OCI-LY7 (cell line): ENCODE measurements around the gene KLF12. TPM values are rescaled to one million over a fixed set of nuclear protein-coding genes. Genes with fewer than 3 reads are reported as not detected.

Source experiments
- BruUV-seq: library from RNA; stranded (reverse); fragments of 400-500 nt; replicated peaks from 2 replicates; lab custom pipeline; 2021; lab: Mats Ljungman, UMichigan
- CTCF ChIA-PET: fragments of 300-600 bp; sonication (Branson Sonifier 250); formaldehyde crosslinking; loops from one replicate; lab custom pipeline; 2022; ENCODE audit warnings: antibody characterized with exemption; ENCODE audit not compliant: unreplicated experiment; lab: Charles Lee
- POLR2A ChIA-PET: fragments of 300-600 bp; sonication (Branson Sonifier 250); formaldehyde crosslinking; loops from one replicate; lab custom pipeline; 2022; ENCODE audit warnings: antibody characterized with exemption; lab: Charles Lee
- DNase-seq: peaks from one replicate; pipeline ENCODE4 v3.0.0-alpha.2; 2015; ENCODE audit warnings: low spot score
- H2AFZ ChIP-seq: fragments of 200-600 bp; sonication (generic), shearing (Covaris generic); 2 replicates; pipeline ENCODE4 v1.6.1; 2014; ENCODE audit warnings: mild to moderate bottlenecking, antibody characterized with exemption, low read length, moderate library complexity
- H3K27ac ChIP-seq: fragments of 200-600 bp; sonication (generic); 2 replicates; pipeline ENCODE4 v1.5.1; 2014; ENCODE audit warnings: mixed run types, low read depth, mild to moderate bottlenecking, moderate library complexity, low read length, inconsistent platforms; ENCODE audit not compliant: poor library complexity, severe bottlenecking
- H3K36me3 ChIP-seq: fragments of 200-600 bp; sonication (generic); 2 replicates; pipeline ENCODE4 v1.6.1; 2014; ENCODE audit warnings: mild to moderate bottlenecking, antibody characterized with exemption, low read length, moderate library complexity, mixed read lengths; ENCODE audit not compliant: insufficient read depth
- H3K4me1 ChIP-seq: fragments of 200-600 bp; sonication (generic); 2 replicates; pipeline ENCODE4 v1.5.1; 2014; ENCODE audit warnings: mild to moderate bottlenecking, low read length; ENCODE audit not compliant: insufficient read depth, poor library complexity, severe bottlenecking
- H3K4me2 ChIP-seq: fragments of 200-600 bp; sonication (generic); 2 replicates; pipeline ENCODE4 v1.6.1; 2014; ENCODE audit warnings: mild to moderate bottlenecking, low read length
- H3K4me3 ChIP-seq: fragments of 200-600 bp; sonication (generic); 2 replicates; pipeline ENCODE4 v1.5.1; 2014; ENCODE audit warnings: mild to moderate bottlenecking, low read depth, low read length; ENCODE audit not compliant: poor library complexity, severe bottlenecking
- H3K79me2 ChIP-seq: fragments of 200-600 bp; sonication (generic); 2 replicates; pipeline ENCODE4 v1.6.1; 2016; ENCODE audit warnings: low read depth, mild to moderate bottlenecking, low read length, moderate library complexity, mixed read lengths; ENCODE audit not compliant: insufficient read depth
- H3K9me2 ChIP-seq: fragments of 200-600 bp; sonication (generic); 2 replicates; pipeline ENCODE4 v1.6.1; 2016; ENCODE audit warnings: mild to moderate bottlenecking, low read length, mixed read lengths; ENCODE audit not compliant: insufficient read depth
- H3K9me3 ChIP-seq: fragments of 200-600 bp; sonication (generic); 2 replicates; pipeline ENCODE4 v1.6.1; 2014; ENCODE audit warnings: mild to moderate bottlenecking, mixed run types, low read length, mixed read lengths
- H4K20me1 ChIP-seq: fragments of 200-600 bp; sonication (generic); 2 replicates; pipeline ENCODE4 v1.6.1; 2014; ENCODE audit warnings: mild to moderate bottlenecking, antibody characterized with exemption, low read length, moderate library complexity, mixed read lengths; ENCODE audit not compliant: insufficient read depth
- CTCF ChIP-seq: fragments of 200-600 bp; sonication (generic); conservative IDR thresholded peaks from 2 replicates; pipeline ENCODE4 v1.5.1; 2014; ENCODE audit warnings: mild to moderate bottlenecking, antibody characterized with exemption, low read length, moderate library complexity, mixed read lengths
- EZH2phosphoT487 ChIP-seq: fragments of 200-600 bp; sonication (generic); IDR thresholded peaks from 2 replicates; pipeline ENCODE4 v1.6.1; 2018; ENCODE audit warnings: low read depth, borderline replicate concordance, mild to moderate bottlenecking, mixed run types, antibody characterized with exemption, low read length, moderate library complexity, mixed read lengths
- intact Hi-C: fragments of 100-400 bp; cut with micrococcal nuclease; formaldehyde crosslinking; loops from one replicate; pipeline ENCODE4 v1.10.0; 2022; ENCODE audit not compliant: unreplicated experiment
- total RNA-seq, 2 experiments: library from RNA; depleted of rRNA in 1 of 2; stranded (reverse); fragments of >200 nt in 1 of 2; shearing (Covaris generic) in 1 of 2; gene quantifications; 2 replicates each; pipeline ENCODE4 v1.2.3, GENCODE V29; 2014 to 2022

The KLF12 gene
- total RNA-seq, 2 experiments from 2014 or later, result 13.3 to 40.1 TPM

DNA sequence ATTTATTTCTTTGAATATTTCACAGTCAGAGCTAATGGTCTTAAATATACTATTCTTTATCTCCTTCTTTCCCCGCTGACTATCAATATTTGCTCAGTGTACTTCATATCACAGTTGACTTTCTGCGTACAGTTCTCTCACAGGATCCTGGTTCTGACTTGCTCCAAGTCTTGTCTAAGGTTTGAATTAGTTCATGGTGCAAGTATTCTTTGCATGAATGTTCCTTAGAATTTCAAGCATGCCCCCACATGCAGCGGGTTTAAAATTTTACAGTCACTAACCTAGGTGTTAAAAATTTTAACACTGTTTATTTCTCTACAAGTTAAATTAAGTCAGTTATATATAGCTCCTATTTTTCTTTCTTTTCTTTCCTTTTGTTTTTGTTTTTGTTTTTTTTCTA is 20.8 kb upstream of the KLF12 start:
- Histone ChIP-seq H3K79me2 (no peaks in the 10 kb centered on the region), H2AFZ (no peak overlapping the region), H3K9me3 (no peaks in the 10 kb centered on the region), H3K27ac (no peak overlapping the region), H3K4me1 (no peaks in the 10 kb centered on the region), H3K36me3 (no peaks in the 10 kb centered on the region), H3K4me2 (no peak overlapping the region), H4K20me1 (no peaks in the 10 kb centered on the region), H3K9me2 (no peaks in the 10 kb centered on the region), H3K4me3 (no peak overlapping the region)
- TF ChIP-seq EZH2phosphoT487, result no peak
- TF ChIP-seq CTCF, result no peak
- no peak for DNase-seq
- BruUV-seq, result no TSS peak
- intact Hi-C loops, result no loop called here
- CTCF ChIA-PET, result no interaction called here
- POLR2A ChIA-PET, result interaction anchor here (0.9 to 3.6 kb wide), 4 partner anchors 13 to 315 kb away, joined by 3 to 18 read pairs (median 3); no protein-coding TSS in a partner anchor

DNA sequence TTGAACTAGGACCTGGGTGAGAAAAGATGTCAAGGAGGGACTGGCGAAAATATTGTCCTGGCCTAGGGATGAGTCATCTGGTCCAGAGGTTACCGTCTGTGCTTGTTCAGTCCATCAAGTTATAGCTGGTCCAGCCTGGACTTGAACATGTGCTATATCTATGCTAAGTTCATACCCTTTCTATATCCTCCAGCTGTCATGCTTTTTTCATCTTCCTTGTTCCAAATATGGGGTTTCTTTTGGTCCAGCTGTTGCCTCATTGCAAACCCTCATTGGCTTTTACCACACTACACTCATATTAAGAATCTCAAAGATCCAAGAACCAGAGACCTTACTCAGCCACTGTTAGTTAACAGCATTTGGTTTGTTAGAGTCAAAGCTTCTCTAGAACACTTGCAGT is 19.1 kb upstream of the KLF12 start:
- H4K20me1 ChIP-seq, result no peaks in the 10 kb centered on the region
- no TSS peak for BruUV-seq
- no peak overlapping the region for H2AFZ ChIP-seq
- H3K4me1 ChIP-seq, result no peaks in the 10 kb centered on the region
- H3K9me3 ChIP-seq, result no peaks in the 10 kb centered on the region
- TF ChIP-seq CTCF (no peak), EZH2phosphoT487 (no peak)
- H3K79me2 ChIP-seq, result no peaks in the 10 kb centered on the region
- no peaks in the 10 kb centered on the region for H3K36me3 ChIP-seq
- POLR2A ChIA-PET, result interaction anchor here (0.7 to 3.6 kb wide), 6 partner anchors 13 to 423 kb away, joined by 3 to 18 read pairs (median 3); no protein-coding TSS in a partner anchor
- H3K4me3 ChIP-seq, result no peak overlapping the region
- H3K4me2 ChIP-seq, result no peak overlapping the region
- no peak overlapping the region for H3K27ac ChIP-seq
- CTCF ChIA-PET, result no interaction called here
- no peak for DNase-seq
- H3K9me2 ChIP-seq, result no peaks in the 10 kb centered on the region
- intact Hi-C loops, result no loop called here

GRCh38 chr13:74151859-74152258 is 17.7 kb upstream of the KLF12 start:
- Histone ChIP-seq H4K20me1 (no peaks in the 10 kb centered on the region), H3K4me1 (no peaks in the 10 kb centered on the region), H3K9me3 (no peaks in the 10 kb centered on the region), H3K79me2 (no peaks in the 10 kb centered on the region), H2AFZ (no peak overlapping the region), H3K4me3 (no peak overlapping the region), H3K9me2 (no peaks in the 10 kb centered on the region), H3K36me3 (no peaks in the 10 kb centered on the region), H3K4me2 (no peak overlapping the region), H3K27ac (no peak overlapping the region)
- intact Hi-C loops, result no loop called here
- BruUV-seq, result no TSS peak
- ChIA-PET POLR2A (interaction anchor here (0.6 to 1.6 kb wide), 2 partner anchors 14 to 127 kb away, joined by 3 to 6 read pairs; no protein-coding TSS in a partner anchor), CTCF (no interaction called here)
- TF ChIP-seq EZH2phosphoT487 (no peak), CTCF (no peak)
- no peak for DNase-seq
